DOHH2 (cell line): Measurements from ENCODE around the gene FAAP100.

Experiments
- H3F3A ChIP-seq: fragments of 200-600 bp; sonication (generic), shearing (Covaris generic); 2 replicates; pipeline ENCODE4 v1.6.0; 2016; ENCODE audit warnings: antibody characterized with exemption, mild to moderate bottlenecking; ENCODE audit not compliant: control insufficient read depth, insufficient read depth
- H3K27ac ChIP-seq: fragments of 200-600 bp; sonication (generic); 2 replicates; pipeline ENCODE4 v1.5.1; 2014; ENCODE audit warnings: low read depth, mild to moderate bottlenecking, low read length, moderate library complexity
- H3K27me3 ChIP-seq: fragments of 200-600 bp; sonication (generic); 2 replicates; pipeline ENCODE4 v1.6.1; 2014; ENCODE audit warnings: mild to moderate bottlenecking, low read length, mixed read lengths; ENCODE audit not compliant: control insufficient read depth
- H3K36me3 ChIP-seq: fragments of 200-600 bp; sonication (generic); 2 replicates; pipeline ENCODE4 v1.6.1; 2014; ENCODE audit warnings: mild to moderate bottlenecking, low read length, moderate library complexity, mixed read lengths; ENCODE audit not compliant: control insufficient read depth
- H3K4me1 ChIP-seq: fragments of 200-600 bp; sonication (generic); 2 replicates; pipeline ENCODE4 v1.6.1; 2014; ENCODE audit warnings: mild to moderate bottlenecking, low read length, mixed read lengths; ENCODE audit not compliant: control insufficient read depth
- H3K4me2 ChIP-seq: fragments of 200-600 bp; sonication (generic); 2 replicates; pipeline ENCODE4 v1.6.0; 2014; ENCODE audit warnings: mild to moderate bottlenecking, low read length, moderate library complexity
- H3K4me3 ChIP-seq: fragments of 200-600 bp; sonication (generic); 2 replicates; pipeline ENCODE4 v1.5.1; 2014; ENCODE audit warnings: mild to moderate bottlenecking, low read length, mixed read lengths
- H3K79me2 ChIP-seq: fragments of 200-600 bp; sonication (generic); 2 replicates; pipeline ENCODE4 v1.6.1; 2014; ENCODE audit warnings: mild to moderate bottlenecking, low read length, mixed read lengths; ENCODE audit not compliant: control insufficient read depth
- H3K9me2 ChIP-seq: fragments of 200-600 bp; sonication (generic); replicated peaks from 2 replicates; pipeline ENCODE4 v1.6.1; 2014; ENCODE audit warnings: mild to moderate bottlenecking, low read length, mixed read lengths; ENCODE audit not compliant: control insufficient read depth
- H3K9me3 ChIP-seq: fragments of 200-600 bp; sonication (generic); 2 replicates; pipeline ENCODE4 v1.6.1; 2014; ENCODE audit warnings: antibody characterized with exemption, low read length, mixed read lengths; ENCODE audit not compliant: control insufficient read depth, insufficient read depth
- H4K20me1 ChIP-seq: fragments of 200-600 bp; sonication (generic); 2 replicates; pipeline ENCODE4 v1.6.0; 2014; ENCODE audit warnings: low read depth, mild to moderate bottlenecking, antibody characterized with exemption, low read length, moderate library complexity; ENCODE audit not compliant: control insufficient read depth, insufficient read depth
- EZH2phosphoT487 ChIP-seq: fragments of 200-600 bp; sonication (generic); IDR thresholded peaks from 2 replicates; pipeline ENCODE4 v1.6.1; 2017; ENCODE audit warnings: borderline replicate concordance, mild to moderate bottlenecking, antibody characterized with exemption, low read length, moderate library complexity, mixed read lengths
- TF ChIP-seq, protein P1 (sequence below): fragments of 200-600 bp; sonication (generic); IDR thresholded peaks from one replicate; pipeline ENCODE4 v1.5.1; 2014; ENCODE audit warnings: antibody characterized with exemption, mild to moderate bottlenecking, low read depth, low read length; ENCODE audit not compliant: poor library complexity, severe bottlenecking

The FAAP100 gene

DNA sequence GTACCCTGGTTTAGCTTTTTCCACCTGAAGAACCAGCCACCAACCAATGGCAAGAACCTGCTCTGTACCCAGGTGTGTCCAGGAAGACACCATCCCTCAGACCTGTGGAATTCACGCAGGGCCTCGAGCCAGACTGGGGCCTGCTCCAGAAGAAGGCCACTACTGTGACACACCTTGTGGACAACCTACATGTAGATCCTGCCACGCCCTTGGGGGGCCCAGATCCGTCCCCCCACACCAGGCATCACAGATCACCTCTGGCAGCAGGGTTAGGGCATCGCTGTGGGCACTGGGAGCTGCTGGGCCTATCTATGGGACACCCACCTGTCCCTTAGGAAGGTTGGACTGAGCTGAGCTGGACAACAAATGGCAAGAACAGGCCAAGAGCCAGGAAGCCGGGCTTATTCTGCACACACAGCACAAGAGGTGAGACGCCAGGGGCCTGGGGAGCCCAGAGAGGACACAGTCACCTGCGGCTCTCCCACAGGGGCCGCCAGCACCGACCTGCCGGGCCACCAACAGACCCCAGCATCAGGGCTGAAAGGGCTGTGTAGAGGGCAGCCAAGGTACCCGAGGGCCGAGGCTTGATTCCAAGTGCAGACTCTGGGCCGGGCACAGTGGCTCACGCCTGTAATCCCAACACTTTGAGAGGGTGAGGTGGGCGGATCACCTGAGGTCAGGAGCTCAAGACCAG lies 7.7 kb downstream of the FAAP100 start:
- H3K79me2 ChIP-seq, result peaks cover 5% of the 10 kb centered on the region
- no peaks in the 10 kb centered on the region for H3K4me1 ChIP-seq
- no peaks in the 10 kb centered on the region for H3F3A ChIP-seq
- H3K27ac ChIP-seq, result no peak overlapping the region
- no peaks in the 10 kb centered on the region for H4K20me1 ChIP-seq
- H3K36me3 ChIP-seq, result peaks cover 68% of the 10 kb centered on the region
- H3K27me3 ChIP-seq, result no peaks in the 10 kb centered on the region
- no peaks in the 10 kb centered on the region for H3K9me3 ChIP-seq
- H3K4me3 ChIP-seq, result no peak overlapping the region
- H3K4me2 ChIP-seq, result no peak overlapping the region
- TF ChIP-seq, protein P1, sequence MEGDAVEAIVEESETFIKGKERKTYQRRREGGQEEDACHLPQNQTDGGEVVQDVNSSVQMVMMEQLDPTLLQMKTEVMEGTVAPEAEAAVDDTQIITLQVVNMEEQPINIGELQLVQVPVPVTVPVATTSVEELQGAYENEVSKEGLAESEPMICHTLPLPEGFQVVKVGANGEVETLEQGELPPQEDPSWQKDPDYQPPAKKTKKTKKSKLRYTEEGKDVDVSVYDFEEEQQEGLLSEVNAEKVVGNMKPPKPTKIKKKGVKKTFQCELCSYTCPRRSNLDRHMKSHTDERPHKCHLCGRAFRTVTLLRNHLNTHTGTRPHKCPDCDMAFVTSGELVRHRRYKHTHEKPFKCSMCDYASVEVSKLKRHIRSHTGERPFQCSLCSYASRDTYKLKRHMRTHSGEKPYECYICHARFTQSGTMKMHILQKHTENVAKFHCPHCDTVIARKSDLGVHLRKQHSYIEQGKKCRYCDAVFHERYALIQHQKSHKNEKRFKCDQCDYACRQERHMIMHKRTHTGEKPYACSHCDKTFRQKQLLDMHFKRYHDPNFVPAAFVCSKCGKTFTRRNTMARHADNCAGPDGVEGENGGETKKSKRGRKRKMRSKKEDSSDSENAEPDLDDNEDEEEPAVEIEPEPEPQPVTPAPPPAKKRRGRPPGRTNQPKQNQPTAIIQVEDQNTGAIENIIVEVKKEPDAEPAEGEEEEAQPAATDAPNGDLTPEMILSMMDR, result no peak
- TF ChIP-seq EZH2phosphoT487, result no peak
- H3K9me2 ChIP-seq, result no peaks in the 10 kb centered on the region

DNA sequence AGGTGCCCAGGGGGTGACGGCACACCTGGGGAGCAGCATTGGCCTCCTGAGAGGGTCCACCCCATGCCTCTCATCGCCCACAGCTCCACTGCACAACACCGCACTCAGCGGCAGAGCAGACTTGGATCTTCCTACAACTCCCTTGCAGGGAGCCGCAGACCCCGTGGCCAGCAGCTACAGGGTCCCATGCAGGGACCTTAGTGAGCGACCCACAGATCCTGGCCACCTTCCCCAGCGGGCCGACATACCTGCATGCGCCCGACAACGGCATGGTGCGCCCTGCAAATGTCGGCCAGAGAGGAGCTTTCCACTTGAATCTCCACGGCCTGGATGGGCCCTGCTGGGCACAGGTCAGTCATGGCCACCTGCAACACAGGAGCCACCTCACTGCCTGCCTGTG lies 8.4 kb downstream of the FAAP100 start:
- Histone ChIP-seq H3F3A (no peaks in the 10 kb centered on the region), H4K20me1 (no peaks in the 10 kb centered on the region), H3K79me2 (no peaks in the 10 kb centered on the region), H3K4me3 (no peak overlapping the region), H3K27me3 (no peaks in the 10 kb centered on the region), H3K27ac (no peak overlapping the region), H3K9me3 (no peaks in the 10 kb centered on the region), H3K36me3 (peaks cover 63% of the 10 kb centered on the region), H3K9me2 (no peaks in the 10 kb centered on the region), H3K4me2 (no peak overlapping the region), H3K4me1 (no peaks in the 10 kb centered on the region)
- TF ChIP-seq, protein P1, result no peak
- no peak for TF ChIP-seq EZH2phosphoT487

DNA sequence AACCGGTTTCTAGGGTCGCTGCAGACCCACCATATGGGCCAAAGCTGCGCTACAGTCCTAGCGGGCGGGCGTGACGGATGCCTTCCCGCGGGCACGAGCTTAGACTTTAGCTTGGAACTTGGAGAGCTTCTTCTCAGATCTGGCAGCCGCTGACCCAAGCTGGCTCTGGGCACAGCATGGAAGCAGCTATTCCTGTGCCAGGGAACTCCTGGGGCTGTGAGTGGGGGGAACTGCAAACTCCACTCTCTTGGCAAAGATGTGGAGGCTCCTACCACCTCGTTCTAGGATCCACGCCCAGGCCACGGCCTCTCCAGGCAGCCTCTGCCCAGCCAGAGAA lies 8.8 kb downstream of the FAAP100 start:
- no peaks in the 10 kb centered on the region for H3K9me2 ChIP-seq
- no peak overlapping the region for H3K4me3 ChIP-seq
- no peak overlapping the region for H3K4me2 ChIP-seq
- H3K9me3 ChIP-seq, result no peaks in the 10 kb centered on the region
- no peaks in the 10 kb centered on the region for H3K79me2 ChIP-seq
- TF ChIP-seq, protein P1, result no peak
- TF ChIP-seq EZH2phosphoT487, result no peak
- peaks cover 63% of the 10 kb centered on the region for H3K36me3 ChIP-seq
- H3K27ac ChIP-seq, result no peak overlapping the region
- H3K4me1 ChIP-seq, result no peaks in the 10 kb centered on the region
- no peaks in the 10 kb centered on the region for H3F3A ChIP-seq
- no peaks in the 10 kb centered on the region for H3K27me3 ChIP-seq
- H4K20me1 ChIP-seq, result no peaks in the 10 kb centered on the region
